Left ventricle myocardium inferior (tissue), 1 donor: ENCODE measurements around the gene IQCK. TPM values are rescaled to one million over a fixed set of nuclear protein-coding genes. Genes with fewer than 3 reads are reported as not detected.

Experiments
- DNase-seq: peaks from one replicate; pipeline ENCODE4 v3.0.0-alpha.2; 2020
- H3K27ac ChIP-seq: fragments of 200-600 bp; replicated peaks from 2 replicates; pipeline ENCODE4 v1.8.0; 2021
- H3K27me3 ChIP-seq: fragments of 200-600 bp; 2 replicates; pipeline ENCODE4 v1.8.0; 2021; ENCODE audit warnings: low read depth
- H3K36me3 ChIP-seq: fragments of 200-600 bp; 2 replicates; pipeline ENCODE4 v1.8.0; 2021
- H3K4me1 ChIP-seq: fragments of 200-600 bp; 2 replicates; pipeline ENCODE4 v1.8.0; 2021
- H3K4me3 ChIP-seq: fragments of 200-600 bp; 2 replicates; pipeline ENCODE4 v1.8.0; 2021; ENCODE audit warnings: mild to moderate bottlenecking, moderate library complexity
- H3K9me3 ChIP-seq: fragments of 200-600 bp; replicated peaks from 2 replicates; pipeline ENCODE4 v1.8.0; 2021
- intact Hi-C: fragments of 100-400 bp; cut with micrococcal nuclease; formaldehyde crosslinking; loops from one replicate; pipeline ENCODE4 v1.11.0; 2022
- total RNA-seq: library from RNA; stranded (reverse); fragmentation: NEBNext Ultra II Directional; extraction: Animal tissue kit (Norgen Biotek cat#: 25700); gene quantifications from one replicate; pipeline ENCODE4 v1.2.1, GENCODE V29; 2021
- TF ChIP-seq, protein P1 (sequence below): fragments of 200-600 bp; IDR thresholded peaks from 2 replicates; pipeline ENCODE4 v1.8.0; 2021; ENCODE audit warnings: antibody characterized with exemption, mild to moderate bottlenecking, borderline replicate concordance
- donor health status: DM: no; HTN: yes; CAD: no; lungs with severe emphysema.

Gene IQCK
- total RNA-seq, 1 donor from 2014 or later, result 6.0 TPM

DNA sequence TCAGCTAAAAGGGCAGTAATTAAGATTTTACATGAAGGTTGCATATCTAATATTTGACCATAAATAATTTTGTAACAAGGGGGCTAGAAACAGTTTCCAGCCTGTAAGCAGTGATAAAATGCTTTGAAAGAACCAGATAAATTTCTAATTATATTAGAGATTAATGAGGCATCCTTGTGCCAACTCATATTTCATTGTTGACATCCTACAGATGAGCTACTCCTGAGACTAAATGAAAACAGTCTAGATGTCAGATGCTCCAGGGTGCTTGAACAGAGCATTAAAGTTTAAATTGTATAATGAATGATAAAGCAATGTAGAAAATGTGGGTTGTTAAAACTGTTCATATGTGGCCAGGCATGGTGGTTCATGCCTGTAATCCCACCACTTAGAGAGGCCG lies 23.3 kb downstream of the IQCK start:
- no peak for DNase-seq
- H3K27ac ChIP-seq, result no peak overlapping the region
- intact Hi-C loops, result no loop called here
- H3K27me3 ChIP-seq, result no peaks in the 10 kb centered on the region
- TF ChIP-seq, protein P1, sequence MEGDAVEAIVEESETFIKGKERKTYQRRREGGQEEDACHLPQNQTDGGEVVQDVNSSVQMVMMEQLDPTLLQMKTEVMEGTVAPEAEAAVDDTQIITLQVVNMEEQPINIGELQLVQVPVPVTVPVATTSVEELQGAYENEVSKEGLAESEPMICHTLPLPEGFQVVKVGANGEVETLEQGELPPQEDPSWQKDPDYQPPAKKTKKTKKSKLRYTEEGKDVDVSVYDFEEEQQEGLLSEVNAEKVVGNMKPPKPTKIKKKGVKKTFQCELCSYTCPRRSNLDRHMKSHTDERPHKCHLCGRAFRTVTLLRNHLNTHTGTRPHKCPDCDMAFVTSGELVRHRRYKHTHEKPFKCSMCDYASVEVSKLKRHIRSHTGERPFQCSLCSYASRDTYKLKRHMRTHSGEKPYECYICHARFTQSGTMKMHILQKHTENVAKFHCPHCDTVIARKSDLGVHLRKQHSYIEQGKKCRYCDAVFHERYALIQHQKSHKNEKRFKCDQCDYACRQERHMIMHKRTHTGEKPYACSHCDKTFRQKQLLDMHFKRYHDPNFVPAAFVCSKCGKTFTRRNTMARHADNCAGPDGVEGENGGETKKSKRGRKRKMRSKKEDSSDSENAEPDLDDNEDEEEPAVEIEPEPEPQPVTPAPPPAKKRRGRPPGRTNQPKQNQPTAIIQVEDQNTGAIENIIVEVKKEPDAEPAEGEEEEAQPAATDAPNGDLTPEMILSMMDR, result no peak
- H3K36me3 ChIP-seq, result peaks cover 17% of the 10 kb centered on the region
- no peak overlapping the region for H3K4me3 ChIP-seq
- H3K4me1 ChIP-seq, result peaks cover 13% of the 10 kb centered on the region
- H3K9me3 ChIP-seq, result no peaks in the 10 kb centered on the region

DNA sequence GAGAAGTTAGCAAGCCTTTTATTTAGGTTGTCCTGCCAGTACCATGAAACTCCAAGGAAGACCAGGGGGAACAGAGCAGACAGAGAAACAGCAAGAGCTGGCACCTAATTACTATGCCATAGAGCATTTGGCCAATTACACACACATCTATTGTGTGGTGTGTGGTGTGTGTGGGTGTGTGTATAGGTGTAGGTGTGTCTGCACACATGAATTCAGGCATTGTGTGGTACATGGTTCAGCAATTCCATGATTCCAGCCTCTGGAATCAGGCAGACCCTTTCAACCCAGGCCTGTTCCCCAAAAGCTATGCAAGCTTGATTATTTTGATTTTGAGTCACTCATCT lies 25.7 kb downstream of the IQCK start:
- Histone ChIP-seq H3K4me3 (no peak overlapping the region), H3K27me3 (no peaks in the 10 kb centered on the region), H3K9me3 (no peaks in the 10 kb centered on the region), H3K27ac (no peak overlapping the region), H3K4me1 (peaks cover 26% of the 10 kb centered on the region), H3K36me3 (peaks cover 8% of the 10 kb centered on the region)
- no peak for DNase-seq
- TF ChIP-seq, protein P1, result no peak
- intact Hi-C loops, result no loop called here

GRCh38 chr16:19744670-19745069 lies 26.6 kb downstream of the IQCK start:
- Histone ChIP-seq H3K4me1 (peaks cover 35% of the 10 kb centered on the region), H3K9me3 (no peaks in the 10 kb centered on the region), H3K27ac (no peak overlapping the region), H3K27me3 (no peaks in the 10 kb centered on the region), H3K36me3 (peaks cover 4% of the 10 kb centered on the region), H3K4me3 (no peak overlapping the region)
- intact Hi-C loops, result no loop called here
- no peak for DNase-seq
- TF ChIP-seq, protein P1, result no peak

GRCh38 chr16:19745286-19746010 lies 27.4 kb downstream of the IQCK start:
- Histone ChIP-seq H3K9me3 (no peaks in the 10 kb centered on the region), H3K27me3 (no peaks in the 10 kb centered on the region), H3K4me3 (no peak overlapping the region), H3K36me3 (no peaks in the 10 kb centered on the region), H3K4me1 (peaks cover 41% of the 10 kb centered on the region), H3K27ac (no peak overlapping the region)
- intact Hi-C loops, result no loop called here
- DNase-seq, result no peak
- TF ChIP-seq, protein P1, result no peak

DNA sequence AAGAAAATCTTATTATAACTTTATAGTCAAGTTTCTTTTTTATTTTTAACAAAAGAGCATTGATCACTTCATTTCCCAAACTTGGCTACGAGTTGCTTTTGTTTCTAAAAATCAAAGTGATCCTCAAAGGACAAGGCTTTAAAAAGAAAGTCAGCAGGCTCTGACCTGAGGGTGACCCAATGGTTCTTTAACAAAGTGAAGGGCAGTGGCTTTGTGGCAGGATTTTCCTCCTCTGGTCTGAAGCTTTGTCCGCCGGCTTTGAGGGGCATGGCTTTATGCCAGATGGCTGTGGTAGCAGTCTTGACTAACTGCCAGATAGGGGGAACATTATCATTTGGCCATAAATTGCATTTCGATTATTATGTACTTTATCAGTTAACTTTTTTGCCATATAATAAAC lies 28.5 kb downstream of the IQCK start:
- Histone ChIP-seq H3K36me3 (no peaks in the 10 kb centered on the region), H3K9me3 (no peaks in the 10 kb centered on the region), H3K27ac (peak overlapping the region; percentile 53), H3K27me3 (no peaks in the 10 kb centered on the region), H3K4me3 (no peak overlapping the region), H3K4me1 (peaks cover 52% of the 10 kb centered on the region)
- TF ChIP-seq, protein P1, result no peak
- intact Hi-C loops, result no loop called here
- DNase-seq, result no peak
